Measurements from ENCODE around the gene CCDC192.

- TF ChIP-seq CTCF (IDR thresholded peaks at IDR 0.05; ENCODE audit: insufficient read depth, low read length, poor library complexity, severe bottlenecking) (no peak), EZH2phosphoT487 (conservative IDR thresholded peaks at IDR 0.05; ENCODE audit: low read length) (no peak)
These were observed 181.2 kb downstream of the CCDC192 start for GRCh38 chr5:127884416-127884815.

All from SU-DHL-6 (cell line).